ENCODE data around the gene JOSD1. TPM values are rescaled to one million over a fixed set of nuclear protein-coding genes. Genes with fewer than 3 reads are reported as not detected.

Gene JOSD1
- total RNA-seq, 4 donors from 2014 or later, result 49.4 to 76.9 (median 59.4) TPM

- TF ChIP-seq POLR2AphosphoS5 (IDR thresholded peaks at IDR 0.05) (no peak), CTCF (IDR thresholded peaks at IDR 0.05) (no peak), EP300 (IDR thresholded peaks at IDR 0.05) (no peak), POLR2A (IDR thresholded peaks at IDR 0.05; ENCODE audit: low read depth) (no peak)
- Histone ChIP-seq H3K27ac (replicated peaks in 1 of 4) (no peak overlapping the region), H3K9me3 (no peaks in the 10 kb centered on the region), H3K36me3 (peaks cover 57 to 83% (median 79%) of the 10 kb centered on the region in 4 donors), H3K4me3 (no peak overlapping the region), H3K4me1 (peaks cover 30 to 48% (median 42%) of the 10 kb centered on the region in 4 donors), H3K27me3 (no peaks in the 10 kb centered on the region)
- 97% methylated on average over 10 of the region's 13 CpGs for whole genome bisulfite sequencing
- DNase-seq (ENCODE audit: extremely low spot score), result no peak
- intact Hi-C loops (cut with DNase I), result no loop called here
These were observed 29.7 kb upstream of the JOSD1 start for GRCh38 chr22:38730411-38730871.

- DNase-seq (ENCODE audit: extremely low spot score), result no peak
- 85% methylated on average over 6 of the region's 6 CpGs for WGBS
- peaks cover 30 to 43% (median 37%) of the 10 kb centered on the region in 4 donors for H3K4me1 ChIP-seq
- H3K27me3 ChIP-seq, result no peaks in the 10 kb centered on the region
- H3K27ac ChIP-seq (replicated peaks in 1 of 4), result no peak overlapping the region
- TF ChIP-seq EP300 (IDR thresholded peaks at IDR 0.05) (no peak), CTCF (IDR thresholded peaks at IDR 0.05) (no peak), POLR2A (IDR thresholded peaks at IDR 0.05; ENCODE audit: low read depth) (no peak), POLR2AphosphoS5 (IDR thresholded peaks at IDR 0.05) (no peak)
- no peaks in the 10 kb centered on the region for H3K9me3 ChIP-seq
- no peak overlapping the region for H3K4me3 ChIP-seq
- H3K36me3 ChIP-seq, result peaks cover 57 to 83% (median 78%) of the 10 kb centered on the region in 4 donors
- intact Hi-C loops (cut with DNase I), result no loop called here
These were observed 29.2 kb upstream of the JOSD1 start for GRCh38 chr22:38729946-38730345.

- DNase-seq (ENCODE audit: extremely low spot score), result no peak
- intact Hi-C loops (cut with DNase I), result no loop called here
- no peak for TF ChIP-seq POLR2A (IDR thresholded peaks at IDR 0.05; ENCODE audit: low read depth)
- WGBS, result 86% methylated on average over 9 of the region's 18 CpGs
- Histone ChIP-seq H3K4me1 (peaks cover 23 to 35% (median 29%) of the 10 kb centered on the region in 4 donors), H3K27me3 (no peaks in the 10 kb centered on the region), H3K27ac (replicated peaks in 1 of 4) (no peak overlapping the region), H3K36me3 (peaks cover 62 to 83% (median 80%) of the 10 kb centered on the region in 4 donors), H3K9me3 (no peaks in the 10 kb centered on the region), H3K4me3 (no peak overlapping the region)
These were observed 28.4 kb upstream of the JOSD1 start for GRCh38 chr22:38728871-38729796.

- no peaks in the 10 kb centered on the region for H3K9me3 ChIP-seq
- DNase-seq (ENCODE audit: extremely low spot score), result no peak
- intact Hi-C loops (cut with DNase I), result no loop called here
- WGBS, result 95% methylated on average over 14 of the region's 15 CpGs
- H3K4me3 ChIP-seq, result no peak overlapping the region
- H3K27ac ChIP-seq (replicated peaks in 1 of 4), result no peak overlapping the region
- peaks cover 74 to 95% (median 93%) of the 10 kb centered on the region in 4 donors for H3K36me3 ChIP-seq
- TF ChIP-seq CTCF (IDR thresholded peaks at IDR 0.05), result no peak
- TF ChIP-seq POLR2A (IDR thresholded peaks at IDR 0.05; ENCODE audit: low read depth), result no peak
- TF ChIP-seq POLR2AphosphoS5 (IDR thresholded peaks at IDR 0.05), result no peak
- TF ChIP-seq EP300 (IDR thresholded peaks at IDR 0.05), result no peak
- H3K27me3 ChIP-seq, result no peaks in the 10 kb centered on the region
- peaks cover 10 to 22% (median 15%) of the 10 kb centered on the region in 4 donors for H3K4me1 ChIP-seq
These were observed 27.0 kb upstream of the JOSD1 start for GRCh38 chr22:38727530-38728451.

Data from esophagus muscularis mucosa (tissue), 4 donors.